PC-9 (cell line): ENCODE data around the gene CEACAM20. TPM values are rescaled to one million over a fixed set of nuclear protein-coding genes. Genes with fewer than 3 reads are reported as not detected.

ENCODE experiments used
- BruUV-seq: library from RNA; stranded (reverse); fragments of 400-500 nt; replicated peaks from 2 replicates; lab custom pipeline; 2021; lab: Mats Ljungman, UMichigan
- CTCF ChIA-PET: fragments of 300-600 bp; sonication (Branson Sonifier 250); formaldehyde crosslinking; loops from one replicate; lab custom pipeline; 2022; ENCODE audit warnings: antibody characterized with exemption; lab: Charles Lee
- POLR2A ChIA-PET: fragments of 300-600 bp; sonication (Branson Sonifier 250); formaldehyde crosslinking; loops from one replicate; lab custom pipeline; 2022; ENCODE audit warnings: antibody characterized with exemption; ENCODE audit not compliant: unreplicated experiment; lab: Charles Lee
- DNase-seq, 2 experiments: peaks; one replicate each; pipeline versions ENCODE4 v3.0.0 to v3.0.0-alpha.2; 2015 to 2022; ENCODE audit warnings: mixed read lengths in 1 of 2
- H2AFZ ChIP-seq: fragments of 200-600 bp; sonication (generic); 2 replicates; pipeline ENCODE4 v1.8.1; 2017; ENCODE audit warnings: antibody characterized with exemption
- H3F3A ChIP-seq: fragments of 200-600 bp; sonication (generic); 2 replicates; pipeline ENCODE4 v1.8.1; 2017; ENCODE audit warnings: antibody characterized with exemption, mild to moderate bottlenecking, low read depth; ENCODE audit not compliant: insufficient read depth
- H3K27ac ChIP-seq: fragments of 200-600 bp; sonication (generic); 2 replicates; pipeline ENCODE4 v1.6.1; 2016; ENCODE audit warnings: mixed run types
- H3K27me3 ChIP-seq: fragments of 200-600 bp; sonication (generic); 2 replicates; pipeline ENCODE4 v1.6.1; 2016; ENCODE audit warnings: low read depth, mixed run types; ENCODE audit not compliant: insufficient read depth
- H3K36me3 ChIP-seq: fragments of 200-600 bp; sonication (generic); 2 replicates; pipeline ENCODE4 v1.6.1; 2016; ENCODE audit warnings: low read depth, mixed run types
- H3K4me1 ChIP-seq: fragments of 200-600 bp; sonication (generic); replicated peaks from 2 replicates; pipeline ENCODE4 v1.6.1; 2016; ENCODE audit warnings: mixed run types; ENCODE audit not compliant: insufficient read depth
- H3K4me2 ChIP-seq: fragments of 200-600 bp; sonication (generic); 2 replicates; pipeline ENCODE4 v1.6.1; 2017; ENCODE audit warnings: mixed run types
- H3K4me3 ChIP-seq: fragments of 200-600 bp; sonication (generic); 2 replicates; pipeline ENCODE4 v1.6.1; 2016; ENCODE audit warnings: mixed run types
- H3K79me2 ChIP-seq: fragments of 200-600 bp; sonication (generic); 2 replicates; pipeline ENCODE4 v1.6.1; 2017; ENCODE audit warnings: low read depth, mixed run types
- H3K9me2 ChIP-seq: fragments of 200-600 bp; sonication (generic); 2 replicates; pipeline ENCODE4 v1.8.1; 2017; ENCODE audit warnings: mild to moderate bottlenecking; ENCODE audit not compliant: insufficient read depth
- H3K9me3 ChIP-seq: fragments of 200-600 bp; sonication (generic); 2 replicates; pipeline ENCODE4 v1.8.1; 2016; ENCODE audit warnings: low read depth; ENCODE audit not compliant: insufficient read depth
- H4K20me1 ChIP-seq: fragments of 200-600 bp; sonication (generic); 2 replicates; pipeline ENCODE4 v1.8.1; 2017; ENCODE audit not compliant: insufficient read depth
- EZH2 ChIP-seq: fragments of 200-600 bp; sonication (generic); IDR thresholded peaks from 2 replicates; pipeline ENCODE4 v1.8.0; 2017; ENCODE audit warnings: antibody characterized with exemption, low read depth
- intact Hi-C: fragments of 100-400 bp; cut with micrococcal nuclease; formaldehyde crosslinking; loops from one replicate; pipeline ENCODE4 v1.10.0; 2022; ENCODE audit not compliant: unreplicated experiment
- total RNA-seq: library from RNA; stranded (reverse); gene quantifications from 2 replicates; pipeline ENCODE4 v1.2.3, GENCODE V29; 2021
- TF ChIP-seq, protein P1 (sequence below): fragments of 200-600 bp; sonication (generic); conservative IDR thresholded peaks from 2 replicates; pipeline ENCODE4 v1.6.1; 2017; ENCODE audit warnings: mixed run types, antibody characterized with exemption, mild to moderate bottlenecking, moderate library complexity

The CEACAM20 gene
- total RNA-seq, 1 experiment from 2014 or later = not detected

DNA sequence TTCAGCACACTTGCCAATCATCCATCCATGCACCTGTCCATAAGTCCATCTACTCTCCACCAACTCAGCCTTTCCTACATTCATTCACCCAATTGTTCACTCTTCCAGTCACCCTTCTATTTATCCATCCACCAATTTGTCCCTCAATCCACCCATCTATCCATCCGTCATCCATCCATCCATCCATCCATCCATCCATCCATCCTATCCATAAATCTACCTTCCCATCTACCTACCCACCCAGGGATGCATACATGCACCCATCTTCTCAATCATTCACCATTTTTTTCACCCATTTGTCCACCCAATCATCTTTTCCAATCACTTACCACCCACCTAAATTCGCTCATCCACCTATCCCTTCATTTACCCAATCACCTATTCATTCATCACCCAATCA, 14.6 kb upstream of the CEACAM20 start:
- no peaks in the 10 kb centered on the region for H4K20me1 ChIP-seq
- no peak overlapping the region for H3K4me3 ChIP-seq
- intact Hi-C loops = no loop called here
- ChIA-PET CTCF (no interaction called here), POLR2A (no interaction called here)
- DNase-seq = no peak
- no peaks in the 10 kb centered on the region for H3K79me2 ChIP-seq
- H3K9me3 ChIP-seq = no peaks in the 10 kb centered on the region
- peaks cover 5% of the 10 kb centered on the region; the same call in 1 of the 2 replicates for H3K9me2 ChIP-seq
- H3K36me3 ChIP-seq = no peaks in the 10 kb centered on the region
- BruUV-seq = no TSS peak
- H3K27ac ChIP-seq = no peak overlapping the region
- H2AFZ ChIP-seq = no peak overlapping the region
- no peak for TF ChIP-seq EZH2
- TF ChIP-seq, protein P1, sequence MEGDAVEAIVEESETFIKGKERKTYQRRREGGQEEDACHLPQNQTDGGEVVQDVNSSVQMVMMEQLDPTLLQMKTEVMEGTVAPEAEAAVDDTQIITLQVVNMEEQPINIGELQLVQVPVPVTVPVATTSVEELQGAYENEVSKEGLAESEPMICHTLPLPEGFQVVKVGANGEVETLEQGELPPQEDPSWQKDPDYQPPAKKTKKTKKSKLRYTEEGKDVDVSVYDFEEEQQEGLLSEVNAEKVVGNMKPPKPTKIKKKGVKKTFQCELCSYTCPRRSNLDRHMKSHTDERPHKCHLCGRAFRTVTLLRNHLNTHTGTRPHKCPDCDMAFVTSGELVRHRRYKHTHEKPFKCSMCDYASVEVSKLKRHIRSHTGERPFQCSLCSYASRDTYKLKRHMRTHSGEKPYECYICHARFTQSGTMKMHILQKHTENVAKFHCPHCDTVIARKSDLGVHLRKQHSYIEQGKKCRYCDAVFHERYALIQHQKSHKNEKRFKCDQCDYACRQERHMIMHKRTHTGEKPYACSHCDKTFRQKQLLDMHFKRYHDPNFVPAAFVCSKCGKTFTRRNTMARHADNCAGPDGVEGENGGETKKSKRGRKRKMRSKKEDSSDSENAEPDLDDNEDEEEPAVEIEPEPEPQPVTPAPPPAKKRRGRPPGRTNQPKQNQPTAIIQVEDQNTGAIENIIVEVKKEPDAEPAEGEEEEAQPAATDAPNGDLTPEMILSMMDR = no peak
- no peaks in the 10 kb centered on the region for H3F3A ChIP-seq
- H3K4me1 ChIP-seq = no peaks in the 10 kb centered on the region
- peaks cover 19% of the 10 kb centered on the region; the same call in 1 of the 2 replicates for H3K27me3 ChIP-seq
- H3K4me2 ChIP-seq = no peak overlapping the region

DNA sequence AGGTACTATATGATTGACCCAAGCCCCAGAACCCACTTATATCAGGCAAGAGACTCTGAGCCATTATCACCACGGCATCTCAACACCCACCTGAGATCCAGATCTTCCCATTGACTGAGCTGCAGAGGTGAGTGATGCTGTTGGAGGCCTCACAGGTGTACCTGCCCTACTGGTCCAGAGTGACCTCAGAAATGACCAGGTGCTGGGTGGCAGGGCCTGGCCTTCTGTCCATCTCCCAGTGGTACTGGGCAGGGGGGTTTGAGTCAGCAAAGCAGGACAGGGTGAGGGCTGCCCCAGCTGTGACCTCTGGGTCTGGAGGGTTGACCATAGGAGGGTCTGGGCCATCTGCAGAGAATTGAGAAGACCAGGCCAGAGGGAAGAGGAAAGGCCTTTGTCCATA, 13.2 kb upstream of the CEACAM20 start:
- POLR2A ChIA-PET = no interaction called here
- DNase-seq = no peak
- H2AFZ ChIP-seq = no peak overlapping the region
- H3K4me2 ChIP-seq = no peak overlapping the region
- no peaks in the 10 kb centered on the region for H3K36me3 ChIP-seq
- intact Hi-C loops = no loop called here
- no peak for TF ChIP-seq EZH2
- TF ChIP-seq, protein P1 = no peak
- H3K27ac ChIP-seq = no peak overlapping the region
- H3K9me3 ChIP-seq = no peaks in the 10 kb centered on the region
- H4K20me1 ChIP-seq = no peaks in the 10 kb centered on the region
- peaks cover 5% of the 10 kb centered on the region; the same call in 1 of the 2 replicates for H3K9me2 ChIP-seq
- no peaks in the 10 kb centered on the region for H3F3A ChIP-seq
- CTCF ChIA-PET = interaction anchor here (0.6 kb wide), 1 partner anchor 1327 kb away, joined by 9 read pairs; no protein-coding TSS in a partner anchor
- peaks cover 22% of the 10 kb centered on the region; the same call in 1 of the 2 replicates for H3K27me3 ChIP-seq
- H3K4me3 ChIP-seq = no peak overlapping the region
- no TSS peak for BruUV-seq
- H3K4me1 ChIP-seq = no peaks in the 10 kb centered on the region
- no peaks in the 10 kb centered on the region for H3K79me2 ChIP-seq

DNA sequence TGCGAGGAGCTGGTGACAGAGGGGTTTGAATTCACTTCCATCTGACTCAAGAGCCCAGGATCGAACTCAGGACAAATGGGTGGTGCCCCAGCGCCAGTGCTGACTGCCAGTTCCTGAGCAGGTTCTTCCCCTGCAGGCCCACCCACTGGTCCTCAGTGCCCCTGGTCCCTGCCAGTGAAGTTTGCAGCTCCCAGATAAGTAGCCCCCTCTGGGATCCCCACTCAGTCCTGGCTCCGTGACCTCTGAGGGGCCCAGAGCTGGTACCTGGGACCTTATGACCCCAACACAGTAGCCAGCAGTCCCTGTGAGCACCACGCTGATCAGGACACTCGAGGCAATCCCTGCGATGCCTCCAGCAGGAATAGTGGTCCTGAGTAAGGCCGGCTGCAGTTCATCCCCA, 11.3 kb upstream of the CEACAM20 start:
- DNase-seq = no peak
- Histone ChIP-seq H3K36me3 (no peaks in the 10 kb centered on the region), H3K9me3 (no peaks in the 10 kb centered on the region), H3K79me2 (no peaks in the 10 kb centered on the region), H3F3A (no peaks in the 10 kb centered on the region), H3K9me2 (peaks cover 5% of the 10 kb centered on the region; the same call in 1 of the 2 replicates), H2AFZ (no peak overlapping the region), H3K27me3 (peaks cover 27% of the 10 kb centered on the region; the same call in 1 of the 2 replicates), H3K27ac (no peak overlapping the region), H4K20me1 (no peaks in the 10 kb centered on the region), H3K4me2 (no peak overlapping the region), H3K4me3 (no peak overlapping the region), H3K4me1 (no peaks in the 10 kb centered on the region)
- CTCF ChIA-PET = no interaction called here
- POLR2A ChIA-PET = interaction anchor here (0.5 to 0.7 kb wide), 3 partner anchors 301 to 799 kb away, joined by 4 to 7 read pairs (median 6); partner anchors contain the start of gene KLC3
- no TSS peak for BruUV-seq
- intact Hi-C loops = no loop called here
- no peak for TF ChIP-seq EZH2
- TF ChIP-seq, protein P1 = no peak
